ENCODE results near the gene CD4. TPM values are rescaled to one million over a fixed set of nuclear protein-coding genes. Genes with fewer than 3 reads are reported as not detected.

The CD4 gene
- total and polyA plus RNA-seq, 2 of the 4 experiments (the other 2 are of a cell fraction) = 5.7 to 15.0 TPM

DNA sequence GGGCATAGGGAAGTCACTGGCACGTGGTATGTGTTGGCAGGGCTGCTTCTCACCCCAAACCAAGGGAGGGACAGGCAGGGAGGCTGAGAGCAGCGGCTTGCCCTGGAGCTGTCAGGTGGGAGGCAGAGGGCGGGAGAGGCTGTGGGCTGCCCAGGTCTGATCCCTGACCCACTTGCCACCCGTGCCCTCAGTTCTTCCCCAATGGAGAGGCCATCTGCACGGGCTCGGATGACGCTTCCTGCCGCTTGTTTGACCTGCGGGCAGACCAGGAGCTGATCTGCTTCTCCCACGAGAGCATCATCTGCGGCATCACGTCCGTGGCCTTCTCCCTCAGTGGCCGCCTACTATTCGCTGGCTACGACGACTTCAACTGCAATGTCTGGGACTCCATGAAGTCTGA is 56.1 kb downstream of the CD4 start:
- no peak overlapping the region for H3K27ac ChIP-seq (ENCODE audit: insufficient read depth, low read length)
- no peaks in the 10 kb centered on the region for H3K27me3 ChIP-seq (ENCODE audit: control insufficient read depth, insufficient read depth, low read length)
- no peak overlapping the region for H3K9ac ChIP-seq (ENCODE audit: low read depth, low read length)
- ChIA-PET POLR2A (ENCODE audit: unreplicated experiment) (no interaction called here), CTCF (no interaction called here)
- no peak overlapping the region for H4K91ac ChIP-seq (ENCODE audit: insufficient read depth, low read depth, low read length)
- no peak overlapping the region for H3K56ac ChIP-seq (ENCODE audit: extremely low read depth, insufficient read depth, low read length)
- no peak overlapping the region for H2BK15ac ChIP-seq (ENCODE audit: low read depth, low read length)
- no peak overlapping the region for H3K4me3 ChIP-seq (ENCODE audit: insufficient read depth, low read depth, low read length)
- H2BK5ac ChIP-seq (ENCODE audit: low read depth, low read length, poor library complexity, severe bottlenecking) = no peak overlapping the region
- no peak overlapping the region for H3K4me2 ChIP-seq (ENCODE audit: low read depth, low read length)
- H2BK20ac ChIP-seq (ENCODE audit: low read depth, low read length) = no peak overlapping the region
- WGBS, 2 experiments (ENCODE audit: extremely low coverage in 2 of 2, insufficient read length in 1 of 2) = 90% methylated on average over 7 of the region's 17 CpGs; no CpG with 5 or more reads in 1 of the 2 experiments
- no TSS peak for BruUV-seq (replicated peaks)
- H2AFZ ChIP-seq (replicated peaks; ENCODE audit: low read length, poor library complexity) = no peak overlapping the region
- TF ChIP-seq, protein P1, sequence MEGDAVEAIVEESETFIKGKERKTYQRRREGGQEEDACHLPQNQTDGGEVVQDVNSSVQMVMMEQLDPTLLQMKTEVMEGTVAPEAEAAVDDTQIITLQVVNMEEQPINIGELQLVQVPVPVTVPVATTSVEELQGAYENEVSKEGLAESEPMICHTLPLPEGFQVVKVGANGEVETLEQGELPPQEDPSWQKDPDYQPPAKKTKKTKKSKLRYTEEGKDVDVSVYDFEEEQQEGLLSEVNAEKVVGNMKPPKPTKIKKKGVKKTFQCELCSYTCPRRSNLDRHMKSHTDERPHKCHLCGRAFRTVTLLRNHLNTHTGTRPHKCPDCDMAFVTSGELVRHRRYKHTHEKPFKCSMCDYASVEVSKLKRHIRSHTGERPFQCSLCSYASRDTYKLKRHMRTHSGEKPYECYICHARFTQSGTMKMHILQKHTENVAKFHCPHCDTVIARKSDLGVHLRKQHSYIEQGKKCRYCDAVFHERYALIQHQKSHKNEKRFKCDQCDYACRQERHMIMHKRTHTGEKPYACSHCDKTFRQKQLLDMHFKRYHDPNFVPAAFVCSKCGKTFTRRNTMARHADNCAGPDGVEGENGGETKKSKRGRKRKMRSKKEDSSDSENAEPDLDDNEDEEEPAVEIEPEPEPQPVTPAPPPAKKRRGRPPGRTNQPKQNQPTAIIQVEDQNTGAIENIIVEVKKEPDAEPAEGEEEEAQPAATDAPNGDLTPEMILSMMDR (conservative IDR thresholded peaks at IDR 0.05; ENCODE audit: low read depth, low read length) = no peak
- TF ChIP-seq MAFK (IDR thresholded peaks at IDR 0.05; ENCODE audit: low read depth, low read length) (no peak), RFX5 (IDR thresholded peaks at IDR 0.05; ENCODE audit: low read depth, low read length) (no peak), POLR2A (IDR thresholded peaks at IDR 0.05; ENCODE audit: low read depth, low read length) (no peak), RAD21 (IDR thresholded peaks at IDR 0.05; ENCODE audit: low read length) (no peak), CHD1 (IDR thresholded peaks at IDR 0.05; ENCODE audit: low read depth, low read length) (no peak), BHLHE40 (IDR thresholded peaks at IDR 0.05; ENCODE audit: low read depth, low read length) (no peak), MXI1 (IDR thresholded peaks at IDR 0.05; ENCODE audit: borderline replicate concordance, low read depth, low read length) (no peak), RCOR1 (IDR thresholded peaks at IDR 0.05; ENCODE audit: insufficient replicate concordance, low read length) (no peak), CEBPB (IDR thresholded peaks at IDR 0.05; ENCODE audit: low read depth, low read length) (no peak), SMC3 (IDR thresholded peaks at IDR 0.05; ENCODE audit: low read depth, low read length) (no peak)
- TF ChIP-seq, protein P2, sequence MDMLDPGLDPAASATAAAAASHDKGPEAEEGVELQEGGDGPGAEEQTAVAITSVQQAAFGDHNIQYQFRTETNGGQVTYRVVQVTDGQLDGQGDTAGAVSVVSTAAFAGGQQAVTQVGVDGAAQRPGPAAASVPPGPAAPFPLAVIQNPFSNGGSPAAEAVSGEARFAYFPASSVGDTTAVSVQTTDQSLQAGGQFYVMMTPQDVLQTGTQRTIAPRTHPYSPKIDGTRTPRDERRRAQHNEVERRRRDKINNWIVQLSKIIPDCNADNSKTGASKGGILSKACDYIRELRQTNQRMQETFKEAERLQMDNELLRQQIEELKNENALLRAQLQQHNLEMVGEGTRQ (IDR thresholded peaks at IDR 0.05; ENCODE audit: low read depth, low read length) = no peak
- TF ChIP-seq, protein P3, sequence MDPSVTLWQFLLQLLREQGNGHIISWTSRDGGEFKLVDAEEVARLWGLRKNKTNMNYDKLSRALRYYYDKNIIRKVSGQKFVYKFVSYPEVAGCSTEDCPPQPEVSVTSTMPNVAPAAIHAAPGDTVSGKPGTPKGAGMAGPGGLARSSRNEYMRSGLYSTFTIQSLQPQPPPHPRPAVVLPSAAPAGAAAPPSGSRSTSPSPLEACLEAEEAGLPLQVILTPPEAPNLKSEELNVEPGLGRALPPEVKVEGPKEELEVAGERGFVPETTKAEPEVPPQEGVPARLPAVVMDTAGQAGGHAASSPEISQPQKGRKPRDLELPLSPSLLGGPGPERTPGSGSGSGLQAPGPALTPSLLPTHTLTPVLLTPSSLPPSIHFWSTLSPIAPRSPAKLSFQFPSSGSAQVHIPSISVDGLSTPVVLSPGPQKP (IDR thresholded peaks at IDR 0.05; ENCODE audit: borderline replicate concordance, low read depth, low read length) = no peak
- H3K18ac ChIP-seq (ENCODE audit: low read depth, low read length) = no peak overlapping the region
- no peak for DNase-seq
- no peak overlapping the region for H3K14ac ChIP-seq (replicated peaks; ENCODE audit: low read depth, low read length)
- no peak overlapping the region for H4K5ac ChIP-seq (ENCODE audit: low read depth, low read length)
- no peak overlapping the region for H2BK120ac ChIP-seq (ENCODE audit: low read depth, low read length)
- H4K8ac ChIP-seq (ENCODE audit: low read depth in 2 of 2, low read length in 2 of 2) = no peak overlapping the region
- no peaks in the 10 kb centered on the region; the same call in 1 of the 2 replicates for H4K20me1 ChIP-seq (ENCODE audit: insufficient read depth, low read length)
- H2AK9ac ChIP-seq (replicated peaks; ENCODE audit: low read depth, low read length, poor library complexity) = no peak overlapping the region
- H3K4me1 ChIP-seq (ENCODE audit: control insufficient read depth, insufficient read depth, low read length) = no peaks in the 10 kb centered on the region
- no peak overlapping the region for H2AK5ac ChIP-seq (ENCODE audit: low read depth, low read length)
- H3K9me3 ChIP-seq (ENCODE audit: control insufficient read depth, insufficient read depth, low read length) = no peaks in the 10 kb centered on the region
- intact Hi-C loops (cut with micrococcal nuclease) (no loop called here), dilution Hi-C loops (cut with HindIII; ENCODE audit: low sequenced_read_pairs, unreplicated experiment) (no loop called here), in situ Hi-C loops (cut with MboI; ENCODE audit: low sequenced_read_pairs) (no loop called here)
- no peak for ATAC-seq (ENCODE audit: low read depth)
- no peaks in the 10 kb centered on the region for H3K9me1 ChIP-seq (ENCODE audit: insufficient read depth, low read length)
- peaks cover 6 to 20% of the 10 kb centered on the region in 2 experiments; a peak in 3 of 4 replicates for H3K79me1 ChIP-seq (ENCODE audit: low read depth in 1 of 2, low read length in 2 of 2)
- no peak overlapping the region for H3K4ac ChIP-seq (ENCODE audit: low read depth, low read length)
- peaks cover 62% of the 10 kb centered on the region for H3K36me3 ChIP-seq (ENCODE audit: control insufficient read depth, insufficient read depth, low read length)
- H3K23ac ChIP-seq (ENCODE audit: low read depth, low read length) = no peak overlapping the region
